ENCODE measurements around the gene DVL3.

DNA sequence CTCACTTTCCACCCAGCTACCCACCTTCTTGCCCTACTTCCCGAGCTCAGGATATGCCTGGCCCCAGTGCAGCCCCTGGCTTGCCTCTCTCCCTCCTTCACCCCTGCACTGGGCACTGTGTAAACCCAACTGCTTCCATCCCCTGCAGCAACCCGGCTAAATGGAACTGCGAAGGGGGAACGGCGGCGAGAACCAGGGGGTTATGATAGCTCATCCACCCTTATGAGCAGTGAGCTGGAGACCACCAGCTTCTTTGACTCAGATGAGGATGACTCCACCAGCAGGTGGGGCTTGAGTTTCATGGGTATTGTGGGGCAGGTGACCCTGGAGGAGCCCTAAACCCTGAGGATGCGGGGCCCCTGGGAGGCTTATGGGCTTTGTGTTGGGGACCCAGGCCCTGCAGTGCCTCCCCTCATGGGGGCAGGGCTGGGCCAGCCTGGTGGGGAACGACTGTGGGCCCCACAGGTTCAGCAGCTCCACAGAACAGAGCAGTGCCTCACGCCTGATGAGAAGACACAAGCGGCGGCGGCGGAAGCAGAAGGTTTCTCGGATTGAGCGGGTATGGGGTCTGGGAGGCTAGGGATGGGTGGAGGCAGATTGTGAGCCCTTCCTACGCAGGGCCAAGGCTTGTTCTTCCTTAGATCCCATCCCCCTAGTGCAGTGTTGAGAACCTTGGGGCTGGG is 9.6 kb downstream of the DVL3 start:
- TF ChIP-seq, protein P1, sequence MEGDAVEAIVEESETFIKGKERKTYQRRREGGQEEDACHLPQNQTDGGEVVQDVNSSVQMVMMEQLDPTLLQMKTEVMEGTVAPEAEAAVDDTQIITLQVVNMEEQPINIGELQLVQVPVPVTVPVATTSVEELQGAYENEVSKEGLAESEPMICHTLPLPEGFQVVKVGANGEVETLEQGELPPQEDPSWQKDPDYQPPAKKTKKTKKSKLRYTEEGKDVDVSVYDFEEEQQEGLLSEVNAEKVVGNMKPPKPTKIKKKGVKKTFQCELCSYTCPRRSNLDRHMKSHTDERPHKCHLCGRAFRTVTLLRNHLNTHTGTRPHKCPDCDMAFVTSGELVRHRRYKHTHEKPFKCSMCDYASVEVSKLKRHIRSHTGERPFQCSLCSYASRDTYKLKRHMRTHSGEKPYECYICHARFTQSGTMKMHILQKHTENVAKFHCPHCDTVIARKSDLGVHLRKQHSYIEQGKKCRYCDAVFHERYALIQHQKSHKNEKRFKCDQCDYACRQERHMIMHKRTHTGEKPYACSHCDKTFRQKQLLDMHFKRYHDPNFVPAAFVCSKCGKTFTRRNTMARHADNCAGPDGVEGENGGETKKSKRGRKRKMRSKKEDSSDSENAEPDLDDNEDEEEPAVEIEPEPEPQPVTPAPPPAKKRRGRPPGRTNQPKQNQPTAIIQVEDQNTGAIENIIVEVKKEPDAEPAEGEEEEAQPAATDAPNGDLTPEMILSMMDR (IDR thresholded peaks at IDR 0.05; ENCODE audit: low read length) = no peak
- TF ChIP-seq EZH2 (IDR thresholded peaks at IDR 0.05; ENCODE audit: borderline replicate concordance, low read length) = no peak

Data from OCI-LY1 (cell line).